PC-3 (cell line): ENCODE results near the gene KRTAP3-2.

Experiments
- EZH2 ChIP-seq: fragments of 300-600 bp; sonication (generic); IDR thresholded peaks from one replicate; pipeline ENCODE4 v1.6.1; 2017; ENCODE audit warnings: antibody characterized with exemption, mild to moderate bottlenecking, low read length; ENCODE audit not compliant: unreplicated experiment
- TF ChIP-seq, protein P1 (sequence below): fragments of 300-600 bp; sonication (generic); conservative IDR thresholded peaks from 2 replicates; pipeline ENCODE4 v1.5.1; 2017; ENCODE audit warnings: antibody characterized with exemption, low read depth, mild to moderate bottlenecking, low read length

DNA sequence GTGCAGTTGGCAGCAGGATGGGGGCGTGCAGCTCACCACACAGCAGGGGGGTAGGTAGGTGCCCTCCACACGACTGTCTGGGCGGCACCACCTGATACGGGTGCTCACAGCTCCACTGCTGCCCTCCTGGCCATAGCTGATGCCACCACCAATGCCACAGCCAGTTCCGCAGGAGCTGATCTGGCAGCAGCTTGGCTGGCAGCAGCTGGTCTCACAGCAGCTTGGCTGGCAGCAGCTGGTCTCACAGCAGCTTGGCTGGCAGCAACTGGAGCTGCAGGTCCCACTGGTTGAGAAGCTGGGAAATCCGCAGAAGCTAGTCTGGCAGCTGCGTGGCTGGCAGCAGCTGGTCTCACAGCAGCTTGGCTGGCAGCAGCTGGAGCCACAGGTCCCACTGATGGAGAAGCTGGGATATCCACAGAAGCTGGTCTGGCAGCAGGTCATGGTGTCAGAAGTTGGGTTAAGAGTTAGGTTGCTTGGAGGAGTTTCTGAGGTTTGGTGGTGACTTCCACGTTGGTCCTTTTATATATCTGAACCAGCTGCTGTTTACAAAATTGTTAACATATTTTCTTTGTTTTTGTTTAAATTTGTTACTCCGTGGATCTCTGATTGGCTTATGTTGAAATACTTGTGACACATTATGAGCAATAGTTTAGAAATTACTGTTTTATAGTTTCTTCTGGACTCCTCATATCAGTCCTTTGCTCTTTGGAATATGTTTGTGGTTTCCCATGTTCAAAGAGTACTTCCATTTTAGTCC is 27.2 kb upstream of the KRTAP3-2 start, which contains the start of gene KRTAP1-5:
- TF ChIP-seq, protein P1, sequence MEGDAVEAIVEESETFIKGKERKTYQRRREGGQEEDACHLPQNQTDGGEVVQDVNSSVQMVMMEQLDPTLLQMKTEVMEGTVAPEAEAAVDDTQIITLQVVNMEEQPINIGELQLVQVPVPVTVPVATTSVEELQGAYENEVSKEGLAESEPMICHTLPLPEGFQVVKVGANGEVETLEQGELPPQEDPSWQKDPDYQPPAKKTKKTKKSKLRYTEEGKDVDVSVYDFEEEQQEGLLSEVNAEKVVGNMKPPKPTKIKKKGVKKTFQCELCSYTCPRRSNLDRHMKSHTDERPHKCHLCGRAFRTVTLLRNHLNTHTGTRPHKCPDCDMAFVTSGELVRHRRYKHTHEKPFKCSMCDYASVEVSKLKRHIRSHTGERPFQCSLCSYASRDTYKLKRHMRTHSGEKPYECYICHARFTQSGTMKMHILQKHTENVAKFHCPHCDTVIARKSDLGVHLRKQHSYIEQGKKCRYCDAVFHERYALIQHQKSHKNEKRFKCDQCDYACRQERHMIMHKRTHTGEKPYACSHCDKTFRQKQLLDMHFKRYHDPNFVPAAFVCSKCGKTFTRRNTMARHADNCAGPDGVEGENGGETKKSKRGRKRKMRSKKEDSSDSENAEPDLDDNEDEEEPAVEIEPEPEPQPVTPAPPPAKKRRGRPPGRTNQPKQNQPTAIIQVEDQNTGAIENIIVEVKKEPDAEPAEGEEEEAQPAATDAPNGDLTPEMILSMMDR = no peak
- TF ChIP-seq EZH2 = no peak
